Adipocyte (in vitro differentiated cells): ENCODE measurements around the gene BTLA.
"Not testable (repeated sequence)": the region's sequence is repeated elsewhere in the genome, so short reads cannot be mapped to it uniquely, and the experiment has no call there.

Experiments used
- DNase-seq: peaks from one replicate; pipeline ENCODE4 v3.0.0-alpha.2; 2015; ENCODE audit warnings: low read depth
- H3K27me3 ChIP-seq: replicated peaks from 2 replicates; pipeline ENCODE4 v1.7.0; 2013; ENCODE audit warnings: mild to moderate bottlenecking, low read length, moderate library complexity; ENCODE audit not compliant: control insufficient read depth, insufficient read depth
- H3K36me3 ChIP-seq: 2 replicates; pipeline ENCODE4 v1.7.0; 2013; ENCODE audit warnings: low read length, mild to moderate bottlenecking, moderate library complexity; ENCODE audit not compliant: control insufficient read depth, insufficient read depth, severe bottlenecking
- H3K4me1 ChIP-seq: 2 replicates; pipeline ENCODE4 v1.7.0; 2013; ENCODE audit warnings: mild to moderate bottlenecking, low read length, moderate library complexity; ENCODE audit not compliant: control insufficient read depth, insufficient read depth
- H3K4me3 ChIP-seq: 2 replicates; pipeline ENCODE4 v1.7.0; 2013; ENCODE audit warnings: mild to moderate bottlenecking, low read length, moderate library complexity
- H3K9ac ChIP-seq: 2 replicates; pipeline ENCODE4 v1.7.0; 2013; ENCODE audit warnings: mild to moderate bottlenecking, low read length, moderate library complexity
- H3K9me3 ChIP-seq: 2 replicates; pipeline ENCODE4 v1.7.0; 2013; ENCODE audit warnings: mild to moderate bottlenecking, low read length, moderate library complexity; ENCODE audit not compliant: control insufficient read depth

Gene BTLA

GRCh38 chr3:112508860-112509259 lies 9.6 kb upstream of the BTLA start:
- no peaks in the 10 kb centered on the region for H3K27me3 ChIP-seq
- no peaks in the 10 kb centered on the region for H3K4me1 ChIP-seq
- no peak for DNase-seq
- no peak overlapping the region for H3K9ac ChIP-seq
- no peaks in the 10 kb centered on the region for H3K36me3 ChIP-seq
- peaks cover 4% of the 10 kb centered on the region for H3K9me3 ChIP-seq
- no peak overlapping the region for H3K4me3 ChIP-seq

GRCh38 chr3:112508261-112508660 lies 9.0 kb upstream of the BTLA start:
- Histone ChIP-seq H3K36me3 (no peaks in the 10 kb centered on the region), H3K27me3 (no peaks in the 10 kb centered on the region), H3K9me3 (peaks cover 4% of the 10 kb centered on the region), H3K9ac (no peak overlapping the region), H3K4me3 (no peak overlapping the region), H3K4me1 (no peaks in the 10 kb centered on the region)
- DNase-seq, result no peak

- Histone ChIP-seq H3K36me3 (no peaks in the 10 kb centered on the region), H3K27me3 (no peaks in the 10 kb centered on the region), H3K9ac (no peak overlapping the region), H3K4me1 (no peaks in the 10 kb centered on the region), H3K4me3 (no peak overlapping the region), H3K9me3 (peaks cover 3% of the 10 kb centered on the region)
- no peak for DNase-seq
Observed at GRCh38 chr3:112505907-112506306, 6.6 kb upstream of the BTLA start.

GRCh38 chr3:112504123-112504522 lies 4.9 kb upstream of the BTLA start:
- Histone ChIP-seq H3K9me3 (peaks cover 3% of the 10 kb centered on the region), H3K36me3 (no peaks in the 10 kb centered on the region), H3K4me3 (no peak overlapping the region), H3K9ac (no peak overlapping the region), H3K27me3 (no peaks in the 10 kb centered on the region), H3K4me1 (no peaks in the 10 kb centered on the region)
- DNase-seq, result no peak

GRCh38 chr3:112503304-112503972 lies 4.2 kb upstream of the BTLA start:
- no peaks in the 10 kb centered on the region for H3K27me3 ChIP-seq
- H3K4me1 ChIP-seq, result no peaks in the 10 kb centered on the region
- no peak for DNase-seq
- no peaks in the 10 kb centered on the region for H3K36me3 ChIP-seq
- H3K9ac ChIP-seq, result no peak overlapping the region
- H3K9me3 ChIP-seq, result peaks cover 3% of the 10 kb centered on the region
- no peak overlapping the region for H3K4me3 ChIP-seq

- H3K4me1 ChIP-seq, result no peaks in the 10 kb centered on the region
- H3K36me3 ChIP-seq, result no peaks in the 10 kb centered on the region
- no peak overlapping the region for H3K9ac ChIP-seq
- DNase-seq, result no peak
- H3K27me3 ChIP-seq, result no peaks in the 10 kb centered on the region
- no peak overlapping the region for H3K4me3 ChIP-seq
- peaks cover 3% of the 10 kb centered on the region for H3K9me3 ChIP-seq
Observed at GRCh38 chr3:112500621-112501020, 1.3 kb upstream of the BTLA start.

- H3K36me3 ChIP-seq, result no peaks in the 10 kb centered on the region
- H3K9ac ChIP-seq, result no peak overlapping the region
- no peaks in the 10 kb centered on the region for H3K27me3 ChIP-seq
- H3K4me1 ChIP-seq, result no peaks in the 10 kb centered on the region
- H3K9me3 ChIP-seq, result peaks cover 3% of the 10 kb centered on the region
- H3K4me3 ChIP-seq, result no peak overlapping the region
- DNase-seq, result no peak
Observed at GRCh38 chr3:112497897-112498548, 1.2 kb downstream of the BTLA start.

GRCh38 chr3:112496366-112497067 lies 2.8 kb downstream of the BTLA start:
- H3K4me3 ChIP-seq, result no peak overlapping the region
- no peak overlapping the region for H3K9ac ChIP-seq
- no peaks in the 10 kb centered on the region for H3K27me3 ChIP-seq
- no peaks in the 10 kb centered on the region for H3K36me3 ChIP-seq
- no peaks in the 10 kb centered on the region for H3K9me3 ChIP-seq
- no peaks in the 10 kb centered on the region for H3K4me1 ChIP-seq
- no peak for DNase-seq

- H3K27me3 ChIP-seq, H3K4me3 ChIP-seq, DNase-seq, H3K9ac ChIP-seq, H3K9me3 ChIP-seq, H3K36me3 ChIP-seq, H3K4me1 ChIP-seq: not testable (repeated sequence)
Observed at GRCh38 chr3:112494448-112494767, 4.9 kb downstream of the BTLA start.

- no peaks in the 10 kb centered on the region for H3K36me3 ChIP-seq
- H3K27me3 ChIP-seq, result no peaks in the 10 kb centered on the region
- H3K4me1 ChIP-seq, result no peaks in the 10 kb centered on the region
- no peak overlapping the region for H3K9ac ChIP-seq
- no peak overlapping the region for H3K4me3 ChIP-seq
- H3K9me3 ChIP-seq, result no peaks in the 10 kb centered on the region
- no peak for DNase-seq
Observed at GRCh38 chr3:112492124-112492523, 7.1 kb downstream of the BTLA start.

GRCh38 chr3:112491373-112491772 lies 7.9 kb downstream of the BTLA start:
- H3K9ac ChIP-seq, result no peak overlapping the region
- H3K4me1 ChIP-seq, result no peaks in the 10 kb centered on the region
- DNase-seq, result no peak
- no peaks in the 10 kb centered on the region for H3K36me3 ChIP-seq
- H3K27me3 ChIP-seq, result no peaks in the 10 kb centered on the region
- H3K9me3 ChIP-seq, result no peaks in the 10 kb centered on the region
- no peak overlapping the region for H3K4me3 ChIP-seq
